Nephron progenitor cell (in vitro differentiated cells): ENCODE data around the gene SV2C.
A peak's percentile ranks its signal among the peaks of the same experiment; 100 is the strongest.
"Not testable (repeated sequence)": the region's sequence is repeated elsewhere in the genome, so short reads cannot be mapped to it uniquely, and the experiment has no call there.

Experiments used
- DNase-seq: peaks from one replicate; pipeline ENCODE4 v3.0.0; 2021
- H3K27ac Mint-ChIP-seq: 2 replicates; pipeline ENCODE4 v1.8.0; 2021; ENCODE audit warnings: mild to moderate bottlenecking, moderate library complexity, mixed read lengths
- H3K27me3 Mint-ChIP-seq: 2 replicates; pipeline ENCODE4 v1.8.0; 2021; ENCODE audit warnings: mild to moderate bottlenecking, low read depth, mixed read lengths; ENCODE audit not compliant: poor library complexity
- H3K36me3 Mint-ChIP-seq: 2 replicates; pipeline ENCODE4 v1.8.0; 2021; ENCODE audit warnings: low read depth, mixed read lengths
- H3K4me1 Mint-ChIP-seq: 2 replicates; pipeline ENCODE4 v1.8.0; 2021; ENCODE audit warnings: mixed read lengths
- H3K4me3 Mint-ChIP-seq: 2 replicates; pipeline ENCODE4 v1.8.0; 2021; ENCODE audit warnings: mild to moderate bottlenecking, moderate library complexity, mixed read lengths
- H3K9me3 Mint-ChIP-seq: 2 replicates; pipeline ENCODE4 v1.8.0; 2021; ENCODE audit warnings: mild to moderate bottlenecking, moderate library complexity, mixed read lengths
- CTCF ChIP-seq: fragments of 200-600 bp; sonication (generic); IDR thresholded peaks from 2 replicates; pipeline ENCODE4 v1.5.0; 2021; ENCODE audit warnings: antibody characterized with exemption

SV2C gene

DNA sequence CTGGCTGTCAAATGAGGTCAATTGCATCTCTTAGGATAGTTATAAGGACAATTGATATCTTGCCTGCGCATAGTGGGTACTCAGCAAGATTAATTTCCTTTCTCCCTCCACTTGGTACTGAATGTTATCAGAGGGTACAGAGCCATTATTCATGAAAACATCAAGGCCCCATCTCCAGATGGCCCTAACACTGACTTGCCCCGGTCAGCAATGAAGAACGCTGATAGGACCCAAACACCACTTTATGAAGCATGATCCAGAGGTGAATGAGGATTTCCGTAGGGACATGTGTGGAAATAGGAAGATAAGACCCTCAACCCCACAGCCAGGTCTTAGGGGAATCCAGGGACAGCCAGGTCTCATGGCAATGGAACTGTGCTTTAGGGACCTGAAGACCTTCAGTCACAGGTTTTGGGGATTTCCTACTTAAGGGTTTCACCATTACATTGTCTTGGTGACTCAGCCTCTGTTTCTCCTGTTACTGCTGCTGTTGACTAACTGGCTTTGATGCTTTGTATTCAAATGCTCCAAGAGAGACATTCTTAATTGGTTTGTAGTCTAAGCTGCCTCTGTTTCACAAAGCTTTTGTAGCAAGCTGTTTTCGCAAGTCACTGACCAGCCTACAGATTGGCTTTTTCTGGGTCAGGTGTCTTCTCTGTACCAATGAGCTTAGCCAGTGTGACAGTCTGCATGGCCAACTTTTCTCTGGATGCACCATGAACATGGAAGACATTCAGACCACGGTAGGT, 284.6 kb downstream of the SV2C start:
- no peak overlapping the region for H3K27ac Mint-ChIP-seq
- DNase-seq = no peak
- peaks cover 3% of the 10 kb centered on the region for H3K27me3 Mint-ChIP-seq
- H3K4me1 Mint-ChIP-seq = peaks cover 51% of the 10 kb centered on the region
- H3K4me3 Mint-ChIP-seq = no peak overlapping the region
- TF ChIP-seq CTCF = no peak
- H3K36me3 Mint-ChIP-seq = no peaks in the 10 kb centered on the region
- H3K9me3 Mint-ChIP-seq = no peaks in the 10 kb centered on the region

- peak overlapping the region; percentile 16 for H3K27ac Mint-ChIP-seq
- no peaks in the 10 kb centered on the region for H3K27me3 Mint-ChIP-seq
- H3K4me1 Mint-ChIP-seq = peaks cover 44% of the 10 kb centered on the region
- no peak for DNase-seq
- H3K36me3 Mint-ChIP-seq = no peaks in the 10 kb centered on the region
- no peaks in the 10 kb centered on the region for H3K9me3 Mint-ChIP-seq
- TF ChIP-seq CTCF = no peak
- no peak overlapping the region for H3K4me3 Mint-ChIP-seq
These were observed 285.8 kb downstream of the SV2C start for GRCh38 chr5:76368941-76369340.

DNA sequence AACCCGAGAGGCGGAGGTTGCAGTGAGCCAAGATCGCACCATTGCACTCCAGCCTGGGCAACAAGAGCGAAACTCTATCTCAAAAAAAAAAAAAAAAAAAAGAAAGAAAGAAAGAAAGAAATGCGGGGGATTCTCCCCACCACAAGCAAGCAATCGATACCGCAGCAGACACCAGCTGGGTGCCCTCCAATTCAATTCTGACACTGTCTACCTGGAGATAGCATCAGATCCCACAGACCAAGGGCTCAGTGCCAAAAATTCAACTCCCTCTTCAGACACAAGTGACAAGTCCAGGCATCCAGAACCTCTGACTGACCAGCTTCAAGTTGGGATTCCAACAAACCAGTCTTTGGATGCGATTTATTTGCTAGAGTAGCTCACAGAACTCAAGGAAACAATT, 286.5 kb downstream of the SV2C start:
- H3K27me3 Mint-ChIP-seq, H3K9me3 Mint-ChIP-seq, DNase-seq, H3K4me3 Mint-ChIP-seq, H3K36me3 Mint-ChIP-seq: not testable (repeated sequence)
- H3K4me1 Mint-ChIP-seq = peaks cover 40% of the 10 kb centered on the region
- H3K27ac Mint-ChIP-seq = peak overlapping the region; percentile 59

DNA sequence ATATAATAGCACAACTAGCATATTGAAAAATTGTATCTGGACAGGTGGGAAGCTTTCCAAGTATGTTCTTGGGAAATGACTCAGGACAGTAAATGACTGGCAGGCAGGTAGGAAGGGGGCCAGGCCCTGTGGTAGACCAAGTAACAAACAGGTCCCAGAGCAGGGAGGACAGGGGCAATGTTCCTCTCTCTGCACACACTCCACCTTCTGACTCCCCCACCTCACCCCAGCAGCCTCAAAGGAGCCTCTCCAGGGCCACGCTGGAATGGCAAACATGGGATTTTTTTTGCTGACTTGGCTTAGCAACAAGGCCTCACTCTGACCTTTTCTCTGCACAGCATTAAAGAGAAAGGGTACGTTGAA, 288.8 kb downstream of the SV2C start:
- Mint-ChIP-seq H3K4me1 (peaks cover 32% of the 10 kb centered on the region), H3K27ac (no peak overlapping the region), H3K4me3 (no peak overlapping the region), H3K27me3 (no peaks in the 10 kb centered on the region), H3K9me3 (no peaks in the 10 kb centered on the region), H3K36me3 (no peaks in the 10 kb centered on the region)
- DNase-seq = no peak
- no peak for TF ChIP-seq CTCF

DNA sequence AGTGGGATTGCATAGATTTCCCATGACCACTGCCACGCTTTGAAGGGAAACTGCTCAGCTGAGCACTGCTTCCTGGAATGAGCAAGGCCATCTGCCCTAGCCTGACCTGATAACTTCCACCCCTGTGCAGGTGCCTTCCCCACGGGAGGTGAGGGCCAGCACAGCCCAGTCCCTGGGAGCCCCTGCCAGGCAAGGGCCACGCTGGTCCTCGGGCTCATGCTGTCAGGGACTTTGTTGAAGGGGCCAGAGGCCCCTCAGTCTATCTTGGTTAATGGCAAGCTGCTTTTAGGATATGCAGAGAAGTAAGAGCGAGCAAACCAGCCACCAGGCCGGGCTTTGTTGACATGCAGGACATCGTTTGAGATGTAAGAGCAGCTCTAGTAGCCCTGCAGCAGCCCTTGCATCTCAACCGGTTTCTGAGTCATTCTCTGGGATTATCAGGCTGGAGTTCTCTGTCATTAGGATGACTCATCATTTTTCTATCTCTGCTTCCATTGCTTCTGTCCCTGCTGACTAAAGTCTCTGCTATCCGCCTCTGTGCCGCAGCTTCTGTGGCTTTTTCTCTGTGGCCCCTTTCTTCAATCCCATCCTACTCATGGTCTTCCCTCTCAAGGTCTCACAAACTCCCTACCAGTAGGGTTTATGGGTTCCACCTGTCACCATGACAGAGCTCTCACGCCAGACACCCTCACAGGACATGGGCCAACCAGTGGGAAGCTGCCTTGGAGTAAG, 289.3 kb downstream of the SV2C start:
- Mint-ChIP-seq H3K27me3 (no peaks in the 10 kb centered on the region), H3K4me1 (peaks cover 33% of the 10 kb centered on the region), H3K4me3 (no peak overlapping the region), H3K36me3 (no peaks in the 10 kb centered on the region), H3K9me3 (no peaks in the 10 kb centered on the region), H3K27ac (peak overlapping the region; percentile 68)
- TF ChIP-seq CTCF = no peak
- DNase-seq = no peak

DNA sequence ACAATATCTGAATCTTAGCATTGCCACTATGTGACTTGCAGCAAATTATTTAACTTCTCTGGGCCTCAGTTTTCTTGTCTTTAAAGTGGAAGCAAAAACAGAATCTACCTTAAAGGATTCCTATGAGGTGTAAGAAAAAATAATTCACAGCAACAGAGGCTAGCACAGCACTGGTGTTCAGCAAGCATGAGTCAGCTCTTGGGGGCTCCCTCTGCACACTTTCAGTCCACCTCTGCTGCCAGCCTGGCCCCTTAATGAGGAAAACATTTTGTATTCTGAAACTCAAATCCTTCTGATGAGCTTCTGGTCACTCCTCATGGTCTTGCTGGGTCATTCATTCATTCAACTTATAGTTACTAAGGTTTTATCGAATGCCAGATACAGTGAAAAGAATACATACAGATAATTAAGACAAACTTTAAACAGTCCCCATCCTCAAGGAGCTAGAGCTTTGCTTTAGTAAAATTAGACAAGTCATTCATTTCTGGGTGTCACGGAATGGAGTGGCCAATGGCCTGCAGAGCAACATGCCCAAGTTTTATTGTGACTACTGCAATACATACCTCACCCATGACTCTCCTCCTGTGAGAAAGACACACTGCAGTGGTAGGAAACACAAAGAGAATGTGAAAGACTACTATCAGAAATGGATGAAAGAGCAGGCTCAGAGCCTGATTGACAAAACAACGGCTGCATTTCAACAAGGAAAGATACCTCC, 293.1 kb downstream of the SV2C start:
- Mint-ChIP-seq H3K27me3 (peaks cover 3% of the 10 kb centered on the region), H3K36me3 (no peaks in the 10 kb centered on the region), H3K4me3 (no peak overlapping the region), H3K4me1 (peaks cover 50% of the 10 kb centered on the region), H3K27ac (no peak overlapping the region), H3K9me3 (no peaks in the 10 kb centered on the region)
- no peak for DNase-seq
- no peak for TF ChIP-seq CTCF
